AG10803 (cell line): ENCODE data around the gene PEX14.

Experiments used
- DNase-seq: peaks from one replicate; pipeline ENCODE4 v3.0.0; 2010; ENCODE audit warnings: low read depth
- H3K4me3 ChIP-seq: 2 replicates; pipeline ENCODE4 v1.5.1; 2011; ENCODE audit warnings: mild to moderate bottlenecking, low read length, control low read depth
- TF ChIP-seq, protein P1 (sequence below): conservative IDR thresholded peaks from 2 replicates; pipeline ENCODE4 v1.5.1; 2011; ENCODE audit warnings: mild to moderate bottlenecking, low read length, control low read depth, inconsistent platforms

PEX14 gene

DNA sequence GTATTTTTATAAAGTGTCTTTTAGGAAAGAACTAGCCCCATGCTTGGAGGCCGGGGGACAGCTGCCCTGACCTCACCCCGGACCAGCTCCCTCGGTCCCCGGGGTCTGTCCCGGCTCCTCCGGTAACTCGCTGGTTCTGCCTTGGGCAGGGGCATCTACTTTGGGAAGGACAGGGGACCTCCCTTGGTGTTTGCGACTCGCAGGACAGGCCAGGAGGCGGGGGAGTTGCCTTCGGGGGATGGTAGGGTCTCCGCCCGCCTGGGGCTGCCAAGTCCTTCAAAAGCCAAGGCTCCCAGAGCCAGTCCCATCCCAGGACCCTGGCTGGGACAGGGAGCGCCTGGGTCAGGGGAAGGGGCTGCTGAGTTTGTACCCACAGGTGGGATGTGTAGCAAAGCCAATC is 157.9 kb downstream of the PEX14 start:
- no peak for DNase-seq
- H3K4me3 ChIP-seq, result no peak overlapping the region
- TF ChIP-seq, protein P1, sequence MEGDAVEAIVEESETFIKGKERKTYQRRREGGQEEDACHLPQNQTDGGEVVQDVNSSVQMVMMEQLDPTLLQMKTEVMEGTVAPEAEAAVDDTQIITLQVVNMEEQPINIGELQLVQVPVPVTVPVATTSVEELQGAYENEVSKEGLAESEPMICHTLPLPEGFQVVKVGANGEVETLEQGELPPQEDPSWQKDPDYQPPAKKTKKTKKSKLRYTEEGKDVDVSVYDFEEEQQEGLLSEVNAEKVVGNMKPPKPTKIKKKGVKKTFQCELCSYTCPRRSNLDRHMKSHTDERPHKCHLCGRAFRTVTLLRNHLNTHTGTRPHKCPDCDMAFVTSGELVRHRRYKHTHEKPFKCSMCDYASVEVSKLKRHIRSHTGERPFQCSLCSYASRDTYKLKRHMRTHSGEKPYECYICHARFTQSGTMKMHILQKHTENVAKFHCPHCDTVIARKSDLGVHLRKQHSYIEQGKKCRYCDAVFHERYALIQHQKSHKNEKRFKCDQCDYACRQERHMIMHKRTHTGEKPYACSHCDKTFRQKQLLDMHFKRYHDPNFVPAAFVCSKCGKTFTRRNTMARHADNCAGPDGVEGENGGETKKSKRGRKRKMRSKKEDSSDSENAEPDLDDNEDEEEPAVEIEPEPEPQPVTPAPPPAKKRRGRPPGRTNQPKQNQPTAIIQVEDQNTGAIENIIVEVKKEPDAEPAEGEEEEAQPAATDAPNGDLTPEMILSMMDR, result no peak

DNA sequence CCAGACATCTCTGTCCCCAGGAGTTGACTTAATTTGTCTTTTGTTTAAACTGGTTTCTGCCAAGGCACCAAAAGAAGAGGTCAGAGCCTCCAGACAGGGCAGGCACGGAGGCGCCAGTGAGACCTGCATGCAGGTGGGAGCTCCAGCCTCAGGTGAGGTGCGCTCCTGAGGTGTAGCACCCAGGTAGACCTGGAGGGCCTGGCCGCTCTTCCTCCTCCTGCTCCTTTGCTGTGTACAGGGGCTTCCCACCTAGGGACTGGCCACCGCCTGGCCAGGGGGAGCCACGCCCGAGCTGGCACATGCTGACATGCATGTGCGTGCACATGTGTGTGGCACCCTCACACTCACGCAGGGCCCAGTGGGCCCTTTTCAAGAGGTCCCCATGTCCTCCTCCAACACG is 158.7 kb downstream of the PEX14 start:
- TF ChIP-seq, protein P1, result no peak
- H3K4me3 ChIP-seq, result no peak overlapping the region
- no peak for DNase-seq

DNA sequence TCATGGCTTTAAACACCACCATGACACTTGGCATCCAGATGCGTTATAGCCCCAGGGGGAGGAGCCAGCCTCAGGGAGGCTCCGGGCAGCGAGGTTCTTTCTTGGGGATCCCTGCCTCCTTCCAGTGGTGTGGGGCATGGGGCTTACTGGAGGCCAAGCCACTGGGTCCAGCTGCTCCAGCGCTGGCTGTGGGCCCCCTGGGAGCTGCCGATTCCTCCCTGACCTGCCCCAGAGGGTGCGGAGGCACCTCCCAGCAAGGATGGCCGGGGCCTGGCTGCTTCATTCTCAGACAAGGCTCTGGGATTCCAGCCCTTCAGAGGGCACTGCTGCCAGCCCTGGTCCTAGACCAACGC is 159.3 kb downstream of the PEX14 start:
- TF ChIP-seq, protein P1, result no peak
- no peak overlapping the region for H3K4me3 ChIP-seq
- DNase-seq, result no peak

DNA sequence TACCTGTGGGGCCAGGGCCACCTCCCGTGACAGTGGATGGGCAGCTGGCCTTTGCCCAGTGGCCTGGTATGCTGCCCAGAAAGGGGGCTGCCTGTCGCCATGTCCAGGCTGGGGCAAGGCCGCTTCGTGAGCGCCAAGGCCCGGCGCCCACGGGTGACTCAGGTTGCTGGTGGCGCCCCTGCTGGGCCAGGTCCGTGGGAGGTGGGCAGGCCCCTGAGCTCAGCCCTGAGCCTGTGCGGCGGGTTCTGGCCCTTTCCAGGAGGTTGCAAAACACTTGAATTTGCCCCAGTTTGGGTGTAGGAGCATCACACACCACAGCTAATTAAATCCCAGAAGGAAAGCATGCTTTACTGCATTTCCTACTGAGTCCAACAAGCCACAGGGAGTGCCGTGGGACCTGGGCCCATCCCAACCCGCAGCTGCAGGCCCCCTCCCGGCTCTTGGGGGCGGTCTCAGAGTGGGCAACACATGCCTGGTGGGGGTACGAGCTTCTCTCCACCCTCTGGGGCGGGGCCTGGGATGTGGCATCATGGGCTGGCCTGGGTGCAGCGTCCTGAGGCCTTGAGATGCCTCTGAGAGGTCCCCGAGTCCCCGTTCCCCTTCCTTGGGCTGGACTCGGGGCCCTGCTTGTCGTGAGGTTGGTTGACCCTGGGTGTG is 159.8 kb downstream of the PEX14 start:
- TF ChIP-seq, protein P1, result no peak
- DNase-seq, result peak; percentile 80
- H3K4me3 ChIP-seq, result no peak overlapping the region

DNA sequence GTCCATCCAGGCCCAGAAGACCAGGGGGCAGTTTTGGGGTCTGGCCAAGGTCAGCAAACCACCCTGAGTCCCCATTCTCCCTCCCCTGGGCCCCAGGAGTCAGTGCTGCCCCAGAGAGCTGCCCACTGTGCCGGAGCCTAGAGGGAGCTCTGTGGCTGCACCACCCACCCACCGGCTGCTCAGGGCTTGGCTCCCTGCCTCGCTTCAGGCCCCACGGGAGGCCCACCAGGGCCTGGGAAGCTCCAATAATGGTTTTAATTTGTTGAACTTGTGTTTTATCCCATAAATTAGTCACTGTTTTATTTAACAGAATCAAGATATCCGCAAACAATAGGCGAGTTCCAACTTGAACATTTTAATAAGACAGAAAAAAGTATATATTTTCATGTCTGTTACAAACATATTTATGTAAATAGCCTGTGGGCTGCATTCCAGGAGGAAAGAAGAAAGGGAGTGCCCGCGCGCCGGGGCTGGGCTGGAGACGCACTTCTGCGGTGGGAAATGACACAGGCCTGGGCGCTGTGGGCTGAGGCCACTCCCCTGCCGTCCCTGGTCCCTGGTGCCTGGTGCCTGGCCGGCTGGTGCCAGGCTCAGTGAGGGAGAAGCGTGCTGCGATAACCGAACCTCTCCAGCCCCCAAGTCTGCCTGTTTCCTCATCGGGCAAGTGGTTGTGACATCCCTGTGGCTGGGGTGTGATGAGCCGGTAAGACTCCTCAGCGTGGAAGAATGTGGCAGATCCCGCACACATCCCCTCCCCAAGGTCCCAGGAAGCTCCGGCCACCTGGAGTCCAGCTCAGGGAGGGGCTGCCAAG is 160.5 kb downstream of the PEX14 start:
- no peak overlapping the region for H3K4me3 ChIP-seq
- TF ChIP-seq, protein P1, result no peak
- peak; percentile 75 for DNase-seq

DNA sequence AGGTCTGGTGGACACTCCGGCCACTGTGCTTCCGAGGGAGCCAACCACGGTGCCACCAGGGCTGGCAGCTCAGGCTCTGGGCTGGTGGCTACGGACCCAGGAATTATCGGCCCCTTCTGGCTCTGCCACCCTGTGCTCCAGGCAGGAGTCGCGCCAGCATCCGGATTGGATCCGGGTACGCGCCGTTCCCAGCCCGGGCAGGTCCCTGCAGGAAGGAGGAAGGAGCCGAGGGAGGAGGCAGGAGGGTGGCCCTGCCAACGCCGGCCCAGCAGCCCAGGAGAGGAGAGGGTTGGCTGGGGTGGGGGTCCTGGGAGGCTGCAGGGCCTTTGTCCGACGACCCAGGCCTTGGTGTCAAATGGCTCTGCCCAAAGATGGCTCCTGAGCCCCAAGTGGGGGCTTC is 161.2 kb downstream of the PEX14 start:
- no peak for DNase-seq
- TF ChIP-seq, protein P1, result no peak
- H3K4me3 ChIP-seq, result no peak overlapping the region

DNA sequence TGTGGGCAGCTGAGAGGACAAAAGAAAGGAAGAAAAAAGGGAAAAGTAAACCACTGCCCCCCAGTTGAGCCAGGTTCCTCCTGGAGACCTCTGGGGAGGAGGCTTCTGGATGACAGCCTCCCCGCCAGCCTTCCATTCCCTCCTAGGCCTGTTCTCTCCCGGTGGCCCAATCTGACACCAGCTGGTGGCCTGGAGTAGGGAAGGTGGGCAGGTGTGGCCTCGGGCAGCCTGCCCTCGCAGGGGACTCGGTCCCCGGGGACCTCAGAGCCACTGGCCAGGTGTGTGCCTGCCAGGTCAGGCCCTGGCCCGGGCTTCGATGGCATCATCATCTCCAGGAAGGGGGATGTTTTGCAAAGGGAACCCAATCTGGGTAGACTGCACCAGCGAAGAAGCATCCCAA is 162.7 kb downstream of the PEX14 start:
- no peak overlapping the region for H3K4me3 ChIP-seq
- TF ChIP-seq, protein P1, result no peak
- no peak for DNase-seq
